SW 1271 (cell line): ENCODE results near the gene HLCS.

Experiments
- DNase-seq, 2 experiments: peaks; one replicate each; lab custom pipeline; 2025; lab: John Stamatoyannopoulos, UW

The HLCS gene

GRCh38 chr21:36985751-36986594 is 19.5 kb upstream of the HLCS start:
- DNase-seq: no peak

GRCh38 chr21:36981977-36982700 is 15.7 kb upstream of the HLCS start:
- DNase-seq: no peak

GRCh38 chr21:36981049-36981391 is 14.6 kb upstream of the HLCS start:
- DNase-seq: no peak

GRCh38 chr21:36980280-36981048 is 14.0 kb upstream of the HLCS start:
- DNase-seq: no peak

DNA sequence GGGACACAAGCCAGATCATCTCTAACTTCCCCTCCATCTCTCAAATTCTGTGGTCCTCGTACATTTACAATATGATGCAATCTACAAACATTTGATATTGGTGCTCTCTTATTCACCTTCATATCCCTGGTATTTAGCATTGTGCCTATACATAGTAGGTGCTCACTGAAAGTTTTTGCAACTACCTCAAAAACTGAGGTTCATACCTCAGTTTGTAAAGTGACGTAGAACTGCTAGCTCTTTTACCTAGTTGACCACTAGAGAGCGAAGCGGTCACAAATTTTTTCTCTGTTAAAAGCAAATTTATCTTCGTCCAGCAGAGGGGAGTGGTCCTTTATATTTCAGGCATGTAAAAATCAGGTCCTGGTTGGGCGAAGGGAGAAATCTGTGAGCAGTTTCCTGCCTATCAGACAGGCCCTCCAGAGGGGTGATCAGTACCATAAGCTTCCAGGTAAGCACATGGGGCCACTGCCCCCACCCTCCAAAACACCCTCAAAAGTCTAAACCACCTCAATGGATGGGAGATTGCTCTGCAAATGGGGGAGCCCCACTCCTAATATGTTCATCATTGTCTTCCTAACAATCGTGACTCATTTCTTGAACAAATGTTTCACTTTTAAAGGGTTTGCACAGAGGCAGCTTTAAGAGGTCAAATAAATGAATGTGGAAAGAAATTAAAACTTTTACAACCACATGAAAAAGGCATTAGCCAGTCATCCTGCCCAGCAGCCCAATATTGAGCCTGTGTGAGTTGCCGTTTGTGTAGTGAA is 10.6 kb upstream of the HLCS start:
- peak in 1 of 2 experiments; percentile 46 for DNase-seq

- DNase-seq: no peak
These were observed 9.9 kb upstream of the HLCS start for GRCh38 chr21:36976228-36976861.

GRCh38 chr21:36974851-36975192 is 8.4 kb upstream of the HLCS start:
- DNase-seq: no peak

DNA sequence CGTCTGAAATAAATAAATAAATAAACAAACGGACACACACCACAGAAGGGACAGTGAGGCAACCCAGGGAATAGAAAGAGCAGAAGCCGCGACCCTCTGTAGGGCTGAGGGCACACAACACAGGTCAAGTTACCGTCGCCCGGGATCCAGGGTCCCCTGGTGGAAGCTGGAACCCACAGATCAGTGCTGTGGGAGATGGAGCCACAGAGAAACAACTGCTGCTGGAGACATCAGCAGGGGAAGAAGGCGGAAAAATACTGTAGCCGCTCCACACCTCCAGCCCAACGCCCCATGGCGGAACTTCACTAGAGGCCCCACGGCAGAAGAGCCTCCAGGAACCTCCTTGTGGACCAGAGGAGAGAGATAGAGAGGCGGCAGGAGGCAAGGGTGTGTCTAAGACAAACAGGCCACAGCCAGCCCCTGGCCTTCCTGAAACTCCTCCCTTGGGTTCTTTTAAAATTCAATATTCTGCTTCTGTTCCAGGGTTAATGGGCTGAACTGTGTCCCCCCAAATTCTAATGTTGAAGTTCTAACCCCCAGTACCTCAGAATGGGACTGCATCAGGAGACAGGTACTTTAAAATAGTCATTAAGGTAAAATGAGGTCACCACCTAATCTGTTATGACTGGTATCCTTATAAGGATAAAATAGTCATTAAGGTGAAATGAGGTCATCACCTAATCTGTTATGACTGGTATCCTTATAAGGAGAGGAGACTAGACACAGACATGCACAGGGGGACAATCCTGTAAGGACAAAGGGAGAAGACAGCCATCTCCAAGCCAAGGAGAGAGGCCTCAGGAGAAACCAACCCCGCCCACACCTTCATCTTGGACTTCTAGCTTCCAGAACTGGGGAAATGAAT is 7.7 kb upstream of the HLCS start:
- DNase-seq: no peak

- DNase-seq: no peak
These were observed 2.5 kb upstream of the HLCS start for GRCh38 chr21:36968976-36969375.

- DNase-seq: no peak
These were observed 1.9 kb upstream of the HLCS start for GRCh38 chr21:36968414-36968813.

DNA sequence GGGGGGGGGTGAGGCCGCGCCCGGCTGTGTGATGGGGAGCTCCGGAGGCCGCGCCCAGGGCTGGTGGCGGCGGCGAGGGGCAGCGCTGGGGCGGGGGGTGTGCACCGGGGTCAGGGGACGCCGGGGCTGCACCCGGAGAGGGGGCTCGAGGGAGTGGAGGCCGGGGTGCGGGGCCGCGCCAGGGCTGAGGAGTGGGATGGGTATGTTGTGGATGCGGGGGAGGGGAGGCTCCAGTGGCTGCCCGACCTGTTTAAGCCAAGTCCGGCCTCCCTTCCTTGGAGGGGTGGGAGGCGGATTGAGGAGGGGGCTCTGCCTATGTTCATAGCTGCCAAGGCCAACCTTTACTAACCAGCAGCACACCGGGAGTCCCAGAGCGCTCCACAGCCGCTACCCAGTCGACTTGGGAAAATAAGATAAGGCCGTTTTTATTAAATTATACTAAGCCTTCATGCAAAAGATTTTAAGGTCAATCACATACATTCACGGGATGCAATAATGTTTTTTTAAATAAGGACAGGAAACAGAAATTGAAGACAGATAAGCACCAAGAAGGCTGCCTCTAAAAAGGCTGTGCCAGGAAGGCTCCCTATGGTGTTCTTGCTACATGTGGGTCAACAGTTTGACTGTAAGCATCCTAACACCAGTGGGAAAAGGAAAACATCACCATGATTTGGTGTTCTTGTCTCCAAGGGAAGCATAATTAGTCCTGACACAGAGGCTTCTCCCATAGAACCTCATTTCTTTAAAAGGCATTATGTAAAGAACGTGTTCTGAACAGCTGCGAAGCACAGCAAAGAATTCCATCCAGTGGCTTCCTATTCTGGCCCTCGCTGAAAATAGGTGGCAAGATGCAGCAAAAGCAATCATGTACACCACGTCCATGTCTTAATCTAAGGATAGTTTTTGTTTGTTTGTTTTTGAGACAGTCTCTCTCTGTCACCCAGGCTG is 626 bp upstream of the HLCS start:
- DNase-seq: no peak

- no peak for DNase-seq
These were observed 776 bp downstream of the HLCS start for GRCh38 chr21:36965720-36966065.

DNA sequence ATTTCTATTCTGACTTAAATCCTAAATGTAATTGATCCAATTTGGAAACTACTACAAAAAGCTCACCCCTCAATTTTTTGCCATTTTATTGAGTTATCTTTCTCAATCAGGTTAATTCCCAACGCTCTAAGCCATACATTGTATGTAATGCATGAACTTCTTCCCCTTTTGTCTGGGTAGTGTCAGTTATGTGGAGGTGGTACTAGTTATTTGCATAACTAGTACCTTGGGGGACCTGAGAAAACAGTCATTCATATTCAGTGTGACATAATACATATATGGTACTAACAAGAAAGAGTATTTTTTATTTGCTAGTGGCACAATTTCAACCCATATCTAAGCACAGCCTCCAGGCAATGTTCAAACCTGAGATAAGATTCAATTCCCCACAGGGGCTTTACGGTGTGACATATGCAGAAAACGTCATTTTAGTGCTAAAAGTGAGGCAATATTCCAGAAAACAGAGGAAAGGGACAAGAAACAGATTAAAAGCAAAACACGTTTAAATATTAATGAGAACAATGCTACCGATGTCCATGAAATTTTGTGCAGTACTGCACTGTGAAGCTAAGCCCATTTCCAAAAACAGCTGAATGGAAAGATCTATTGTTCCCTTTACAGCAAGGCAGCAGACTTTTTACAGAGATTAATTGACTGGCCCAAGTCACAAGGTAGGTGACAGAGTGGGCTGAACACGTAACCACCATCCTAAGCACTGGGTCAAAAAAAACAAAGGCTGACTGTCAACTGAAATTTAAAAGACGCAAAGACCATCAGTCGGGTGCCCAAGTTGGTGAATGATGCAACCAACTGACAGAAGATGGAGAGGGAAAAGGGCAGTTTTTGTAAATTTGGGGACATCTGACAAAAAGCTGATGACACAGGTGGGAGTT is 1.4 kb downstream of the HLCS start:
- DNase-seq: no peak

GRCh38 chr21:36964398-36964797 is 2.1 kb downstream of the HLCS start:
- DNase-seq: no peak

- no peak for DNase-seq
These were observed 4.2 kb downstream of the HLCS start for GRCh38 chr21:36962098-36962780.

DNA sequence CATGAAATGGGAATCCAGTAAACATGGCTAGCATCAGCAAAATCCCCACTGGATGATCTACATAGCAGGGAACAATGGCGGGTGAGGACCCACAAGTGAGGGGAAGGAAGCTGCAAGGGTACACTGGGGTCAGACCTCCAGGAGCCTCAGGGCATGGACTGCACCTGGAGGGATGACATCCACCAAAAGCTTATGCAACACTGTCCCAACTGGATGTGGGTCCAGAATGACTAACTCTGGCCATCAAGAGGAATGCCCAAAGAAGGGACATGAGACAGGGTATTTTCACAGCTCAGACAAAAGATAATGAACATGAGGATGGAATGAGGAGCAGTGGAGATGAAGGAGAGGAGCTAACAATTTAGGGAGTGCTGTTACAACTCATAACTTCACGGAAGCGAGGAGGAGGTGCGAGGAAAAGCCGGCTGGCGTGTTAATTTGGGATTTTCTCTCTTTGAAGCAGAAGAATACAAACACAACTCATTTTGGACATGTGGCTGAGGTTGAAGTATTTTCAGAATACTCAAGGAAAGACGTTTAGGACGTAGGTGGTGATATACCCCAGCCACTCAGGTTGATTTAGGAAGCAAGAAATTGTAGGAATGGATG is 5.7 kb downstream of the HLCS start:
- no peak for DNase-seq

GRCh38 chr21:36959020-36959835 is 7.2 kb downstream of the HLCS start:
- no peak for DNase-seq
